HG03457 (cell line): ENCODE data around the gene SLC25A2.
"Not testable (repeated sequence)": the region's sequence is repeated elsewhere in the genome, so short reads cannot be mapped to it uniquely, and the experiment has no call there.

ENCODE experiments used
- ATAC-seq: cut with Tn5 transposase; IDR thresholded peaks from one replicate; pipeline ENCODE4 v1.9.1; 2021; ENCODE audit warnings: moderate number of reproducible peaks; ENCODE audit not compliant: unreplicated experiment

Gene SLC25A2

GRCh38 chr5:141316963-141317362 is 13.1 kb upstream of the SLC25A2 start:
- ATAC-seq, result not testable (repeated sequence)

GRCh38 chr5:141313711-141314110 is 9.9 kb upstream of the SLC25A2 start:
- no peak for ATAC-seq

GRCh38 chr5:141306630-141307029 is 2.8 kb upstream of the SLC25A2 start:
- no peak for ATAC-seq

- no peak for ATAC-seq
Measured at GRCh38 chr5:141298376-141298775, 5.5 kb downstream of the SLC25A2 start.

GRCh38 chr5:141272906-141273305 is 30.9 kb downstream of the SLC25A2 start:
- ATAC-seq, result no peak

GRCh38 chr5:141269195-141269594 is 34.7 kb downstream of the SLC25A2 start:
- ATAC-seq, result no peak

- ATAC-seq, result no peak
Measured at GRCh38 chr5:141261238-141261546, 42.7 kb downstream of the SLC25A2 start.

GRCh38 chr5:141260458-141261237 is 43.2 kb downstream of the SLC25A2 start:
- ATAC-seq, result no peak

DNA sequence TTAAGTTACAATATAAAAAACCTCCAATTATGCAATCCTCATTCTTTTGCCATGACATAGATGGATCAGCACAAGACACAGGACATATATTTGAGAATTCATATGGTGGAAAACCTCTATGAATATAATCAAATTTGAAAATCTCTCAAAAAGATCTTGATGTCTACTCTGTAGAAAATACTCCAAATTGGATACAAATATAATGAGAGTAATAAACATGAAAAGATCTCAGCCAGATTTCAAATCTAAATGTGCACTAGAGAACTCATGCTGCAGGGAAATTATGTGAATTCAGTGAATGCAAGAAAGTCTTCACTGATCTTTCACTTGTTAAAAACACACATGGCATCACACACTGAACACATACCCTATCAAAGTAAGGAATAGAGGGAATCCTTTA is 44.9 kb downstream of the SLC25A2 start:
- ATAC-seq, result no peak

- ATAC-seq, result no peak
Measured at GRCh38 chr5:141258464-141258863, 45.4 kb downstream of the SLC25A2 start.
